Activated CD4-positive, alpha-beta T cell treated with anti-CD3 and anti-CD28 coated beads for 36 hours (primary cell): ENCODE measurements around the gene PROZ. TPM values are rescaled to one million over a fixed set of nuclear protein-coding genes. Genes with fewer than 3 reads are reported as not detected.

ENCODE experiments used
- ATAC-seq: fragments of 200-7000 bp; cut with Tn5 transposase; one replicate; pipeline ENCODE4 v1.10.0; 2021; ENCODE audit warnings: mild to moderate bottlenecking, moderate library complexity
- CTCF ChIA-PET: fragments of 350-600 bp; sonication (Branson Sonifier 250); formaldehyde crosslinking; loops from one replicate; lab custom pipeline; 2021; ENCODE audit warnings: antibody characterized with exemption; lab: Charles Lee
- POLR2A ChIA-PET: fragments of 350-600 bp; sonication (Branson Sonifier 250); formaldehyde crosslinking; loops from one replicate; lab custom pipeline; 2021; ENCODE audit warnings: antibody characterized with exemption, inconsistent platforms; lab: Charles Lee
- DNase-seq: peaks from one replicate; pipeline ENCODE4 v3.0.0-alpha.2; 2020
- H3K27ac Mint-ChIP-seq: one replicate; pipeline ENCODE4 v1.8.0; 2021; ENCODE audit warnings: mixed read lengths
- H3K27me3 Mint-ChIP-seq: one replicate; pipeline ENCODE4 v1.8.0; 2021; ENCODE audit warnings: mixed read lengths
- H3K36me3 Mint-ChIP-seq: one replicate; pipeline ENCODE4 v1.8.0; 2021; ENCODE audit warnings: low read depth, mixed read lengths
- H3K4me1 Mint-ChIP-seq: one replicate; pipeline ENCODE4 v1.8.0; 2021; ENCODE audit warnings: mixed read lengths
- H3K4me3 Mint-ChIP-seq: one replicate; pipeline ENCODE4 v1.8.0; 2021; ENCODE audit warnings: mild to moderate bottlenecking, moderate library complexity, mixed read lengths
- H3K9me3 Mint-ChIP-seq: one replicate; pipeline ENCODE4 v1.8.0; 2021; ENCODE audit warnings: low read depth, mixed read lengths
- intact Hi-C, 2 experiments: fragments of 100-400 bp; cut with DNase I in 1 of 2; cut with micrococcal nuclease in 1 of 2; formaldehyde crosslinking; loops; one replicate each; pipeline versions ENCODE4 v1.14.2 to v1.15.1; 2022 to 2024; cut with DNase I, micrococcal nuclease
- total RNA-seq, 2 experiments: library from RNA; stranded (reverse); gene quantifications; one replicate each; pipeline ENCODE4 v1.2.3, GENCODE V29; 2021

PROZ gene
- total RNA-seq, 2 experiments from 2014 or later = not detected

- Mint-ChIP-seq H3K4me1 (peaks cover 57% of the 10 kb centered on the region), H3K36me3 (peaks cover 37% of the 10 kb centered on the region), H3K9me3 (no peaks in the 10 kb centered on the region), H3K27me3 (no peaks in the 10 kb centered on the region), H3K27ac (peak overlapping the region; percentile 69), H3K4me3 (peak overlapping the region; percentile 90)
- DNase-seq (peak; percentile 38), ATAC-seq (no peak)
- intact Hi-C loops = loop anchor here (5.0 to 10.0 kb wide), 4 partner anchors 53 to 927 kb away; partner anchors contain the start of genes DCUN1D2 (in 1 of the 2) and RASA3 (in 1 of the 2)
- CTCF ChIA-PET = interaction anchor here (0.7 kb wide), 1 partner anchor 268 kb away, joined by 3 read pairs; no protein-coding TSS in a partner anchor
- POLR2A ChIA-PET = no interaction called here
Measured at GRCh38 chr13:113205428-113205931, 47.0 kb downstream of the PROZ start.

GRCh38 chr13:113207460-113207859 is 49.0 kb downstream of the PROZ start:
- ChIA-PET CTCF (interaction anchor here (0.7 to 1.0 kb wide), 3 partner anchors 20 to 265 kb away, joined by 3 to 4 read pairs (median 3); no protein-coding TSS in a partner anchor), POLR2A (no interaction called here)
- H3K4me1 Mint-ChIP-seq = peaks cover 65% of the 10 kb centered on the region
- ATAC-seq = no peak
- no peak for DNase-seq
- H3K27ac Mint-ChIP-seq = peak overlapping the region; percentile 90
- intact Hi-C loops = loop anchor here (5.0 to 10.0 kb wide), 4 partner anchors 55 to 925 kb away; partner anchors contain the start of genes DCUN1D2 (in 1 of the 2) and RASA3 (in 1 of the 2)
- no peaks in the 10 kb centered on the region for H3K27me3 Mint-ChIP-seq
- no peaks in the 10 kb centered on the region for H3K9me3 Mint-ChIP-seq
- peaks cover 46% of the 10 kb centered on the region for H3K36me3 Mint-ChIP-seq
- H3K4me3 Mint-ChIP-seq = peak overlapping the region; percentile 90

GRCh38 chr13:113207890-113208420 is 49.5 kb downstream of the PROZ start:
- Mint-ChIP-seq H3K4me1 (peaks cover 65% of the 10 kb centered on the region), H3K36me3 (peaks cover 46% of the 10 kb centered on the region), H3K27ac (peak overlapping the region; percentile 90), H3K4me3 (peak overlapping the region; percentile 90), H3K27me3 (no peaks in the 10 kb centered on the region), H3K9me3 (no peaks in the 10 kb centered on the region)
- intact Hi-C loops = loop anchor here (1.0 to 10.0 kb wide), 8 partner anchors 21 to 924 kb away; partner anchors contain the start of genes DCUN1D2 (in 1 of the 2), LAMP1 (in 1 of the 2), MCF2L (in 1 of the 2) and RASA3 (in 1 of the 2)
- POLR2A ChIA-PET = no interaction called here
- ATAC-seq = peak; percentile 1
- peak; percentile 38 for DNase-seq
- CTCF ChIA-PET = interaction anchor here (0.7 to 1.0 kb wide), 3 partner anchors 20 to 265 kb away, joined by 3 to 4 read pairs (median 3); no protein-coding TSS in a partner anchor

GRCh38 chr13:113208421-113209335 is 50.2 kb downstream of the PROZ start, which contains the start of gene PCID2:
PCID2 (minus strand) TSS chr13:113208669; CDS start chr13:113208634, 35 bp downstream.
- no peaks in the 10 kb centered on the region for H3K27me3 Mint-ChIP-seq
- peaks cover 44% of the 10 kb centered on the region for H3K36me3 Mint-ChIP-seq
- CTCF ChIA-PET = interaction anchor here (1.0 to 1.1 kb wide), 2 partner anchors 9 to 266 kb away, joined by 3 read pairs; no protein-coding TSS in a partner anchor
- intact Hi-C loops = loop anchor here (1.0 to 10.0 kb wide), 15 partner anchors 21 to 1106 kb away; partner anchors contain the start of genes DCUN1D2 (in 2 of the 2), LAMP1 (in 2 of the 2), CHAMP1 (in 1 of the 2) and MCF2L (in 1 of the 2)
- DNase-seq (peak; percentile 93), ATAC-seq (peak; percentile 77)
- H3K9me3 Mint-ChIP-seq = no peaks in the 10 kb centered on the region
- POLR2A ChIA-PET = interaction anchor here (0.6 kb wide), 2 partner anchors 10 to 91 kb away, joined by 3 to 7 read pairs; no protein-coding TSS in a partner anchor
- peak within 1 kb of the TSS; percentile 90 for H3K4me3 Mint-ChIP-seq
- peaks cover 58% of the 10 kb centered on the region for H3K4me1 Mint-ChIP-seq
- peak within 1 kb of the TSS; percentile 90 for H3K27ac Mint-ChIP-seq

- ChIA-PET CTCF (interaction anchor here (0.6 to 1.1 kb wide), 3 partner anchors 8 to 266 kb away, joined by 3 read pairs; no protein-coding TSS in a partner anchor), POLR2A (interaction anchor here (0.6 to 0.8 kb wide), 2 partner anchors 9 to 154 kb away, joined by 3 read pairs; no protein-coding TSS in a partner anchor)
- Mint-ChIP-seq H3K4me3 (peak within 1 kb of the TSS; percentile 90), H3K4me1 (peaks cover 55% of the 10 kb centered on the region), H3K27me3 (no peaks in the 10 kb centered on the region), H3K9me3 (no peaks in the 10 kb centered on the region), H3K27ac (peak within 1 kb of the TSS; percentile 80), H3K36me3 (peaks cover 44% of the 10 kb centered on the region)
- ATAC-seq = peak; percentile 56
- intact Hi-C loops = loop anchor here (1.0 to 10.0 kb wide), 13 partner anchors 55 to 1105 kb away; partner anchors contain the start of genes DCUN1D2 (in 2 of the 2), CHAMP1 (in 1 of the 2), LAMP1 (in 1 of the 2) and RASA3 (in 1 of the 2)
- DNase-seq = peak; percentile 90
Measured at GRCh38 chr13:113209336-113209758, 50.9 kb downstream of the PROZ start, which contains the start of gene CUL4A. CUL4A (plus strand) TSS chr13:113209613; CDS start chr13:113209628, 15 bp downstream.

GRCh38 chr13:113209759-113210421 is 51.4 kb downstream of the PROZ start:
- ATAC-seq (peak; percentile 40), DNase-seq (peak; percentile 81)
- H3K9me3 Mint-ChIP-seq = no peaks in the 10 kb centered on the region
- no peaks in the 10 kb centered on the region for H3K27me3 Mint-ChIP-seq
- peak overlapping the region; percentile 79 for H3K4me3 Mint-ChIP-seq
- peaks cover 41% of the 10 kb centered on the region for H3K36me3 Mint-ChIP-seq
- ChIA-PET CTCF (interaction anchor here (0.6 kb wide), 1 partner anchor 13 kb away, joined by 3 read pairs; no protein-coding TSS in a partner anchor), POLR2A (interaction anchor here (0.8 kb wide), 1 partner anchor 153 kb away, joined by 3 read pairs; no protein-coding TSS in a partner anchor)
- H3K27ac Mint-ChIP-seq = peak overlapping the region; percentile 80
- H3K4me1 Mint-ChIP-seq = peaks cover 49% of the 10 kb centered on the region
- intact Hi-C loops = loop anchor here (1.0 to 10.0 kb wide), 13 partner anchors 56 to 1104 kb away; partner anchors contain the start of genes DCUN1D2 (in 2 of the 2), CHAMP1 (in 1 of the 2), LAMP1 (in 1 of the 2) and RASA3 (in 1 of the 2)

GRCh38 chr13:113210833-113211232 is 52.4 kb downstream of the PROZ start:
- no peaks in the 10 kb centered on the region for H3K9me3 Mint-ChIP-seq
- ATAC-seq (no peak), DNase-seq (no peak)
- H3K4me3 Mint-ChIP-seq = peak overlapping the region; percentile 79
- no peaks in the 10 kb centered on the region for H3K27me3 Mint-ChIP-seq
- ChIA-PET CTCF (no interaction called here), POLR2A (no interaction called here)
- H3K27ac Mint-ChIP-seq = peak overlapping the region; percentile 70
- H3K36me3 Mint-ChIP-seq = peaks cover 33% of the 10 kb centered on the region
- H3K4me1 Mint-ChIP-seq = peaks cover 40% of the 10 kb centered on the region
- intact Hi-C loops = no loop called here

GRCh38 chr13:113211774-113212173 is 53.3 kb downstream of the PROZ start:
- ChIA-PET POLR2A (no interaction called here), CTCF (no interaction called here)
- intact Hi-C loops = no loop called here
- Mint-ChIP-seq H3K27me3 (no peaks in the 10 kb centered on the region), H3K9me3 (no peaks in the 10 kb centered on the region), H3K4me1 (peaks cover 30% of the 10 kb centered on the region), H3K4me3 (peak overlapping the region; percentile 0), H3K36me3 (peaks cover 26% of the 10 kb centered on the region), H3K27ac (no peak overlapping the region)
- no peak for ATAC-seq
- DNase-seq = peak; percentile 57

- intact Hi-C loops = no loop called here
- Mint-ChIP-seq H3K36me3 (peaks cover 22% of the 10 kb centered on the region), H3K27me3 (no peaks in the 10 kb centered on the region), H3K27ac (no peak overlapping the region), H3K9me3 (no peaks in the 10 kb centered on the region), H3K4me1 (peaks cover 22% of the 10 kb centered on the region), H3K4me3 (no peak overlapping the region)
- ATAC-seq (peak; percentile 47), DNase-seq (peak; percentile 41)
- ChIA-PET POLR2A (no interaction called here), CTCF (no interaction called here)
Measured at GRCh38 chr13:113216254-113217048, 58.0 kb downstream of the PROZ start.
